Mesenchymal stem cell (in vitro differentiated cells and primary cell): ENCODE results near the gene NPM3.

Source experiments
- DNase-seq: peaks from one replicate; pipeline ENCODE4 v3.0.0-alpha.2; 2013
- H2AFZ ChIP-seq: one replicate; pipeline ENCODE4 v1.6.1; 2013; ENCODE audit warnings: low read depth, mild to moderate bottlenecking, control low read depth, inconsistent platforms, low read length, moderate library complexity
- H2AK5ac ChIP-seq: 2 replicates; pipeline ENCODE4 v1.6.1; 2013; ENCODE audit warnings: low read length, moderate library complexity, mild to moderate bottlenecking, inconsistent platforms; ENCODE audit not compliant: severe bottlenecking
- H2BK120ac ChIP-seq: one replicate; pipeline ENCODE4 v1.6.1; 2013; ENCODE audit warnings: low read depth, mild to moderate bottlenecking, inconsistent platforms, low read length, moderate library complexity
- H2BK12ac ChIP-seq, 2 experiments: one replicate each; pipeline ENCODE4 v1.6.1; 2013; ENCODE audit warnings: inconsistent platforms in 2 of 2, low read length in 2 of 2, mild to moderate bottlenecking in 2 of 2, moderate library complexity in 2 of 2, control low read depth in 1 of 2
- H2BK15ac ChIP-seq: one replicate; pipeline ENCODE4 v1.6.1; 2013; ENCODE audit warnings: mild to moderate bottlenecking, low read depth, inconsistent platforms; ENCODE audit not compliant: poor library complexity, severe bottlenecking
- H2BK5ac ChIP-seq: 2 replicates; pipeline ENCODE4 v1.6.1; 2013; ENCODE audit warnings: low read depth, mild to moderate bottlenecking, low read length, control low read depth, inconsistent platforms; ENCODE audit not compliant: poor library complexity, severe bottlenecking
- H3K14ac ChIP-seq, 2 experiments: one replicate each; pipeline ENCODE4 v1.6.1; 2013; ENCODE audit warnings: inconsistent platforms in 2 of 2, low read length in 2 of 2, control low read depth in 1 of 2, mild to moderate bottlenecking in 1 of 2, moderate library complexity in 1 of 2
- H3K18ac ChIP-seq, 2 experiments: one replicate each; pipeline ENCODE4 v1.6.1; 2013; ENCODE audit warnings: inconsistent platforms in 2 of 2, low read length in 2 of 2, control low read depth in 1 of 2, low read depth in 1 of 2, mild to moderate bottlenecking in 1 of 2
- H3K23ac ChIP-seq, 2 experiments: one replicate each; pipeline ENCODE4 v1.6.1; 2013; ENCODE audit warnings: inconsistent platforms in 2 of 2, low read length in 2 of 2, mild to moderate bottlenecking in 2 of 2, moderate library complexity in 2 of 2, control low read depth in 1 of 2
- H3K27ac ChIP-seq: 2 replicates; pipeline ENCODE4 v1.5.1; 2013; ENCODE audit warnings: mild to moderate bottlenecking, moderate library complexity, low read length, control low read depth, inconsistent platforms; ENCODE audit not compliant: poor library complexity, severe bottlenecking
- H3K27me3 ChIP-seq, 2 experiments: 2 replicates each; pipeline versions ENCODE4 v1.6.1 to v1.7.0; 2013; ENCODE audit warnings: low read length in 2 of 2, mild to moderate bottlenecking in 2 of 2, moderate library complexity in 2 of 2, control low read depth in 1 of 2, inconsistent platforms in 1 of 2; ENCODE audit not compliant: control insufficient read depth in 1 of 2, insufficient read depth in 1 of 2
- H3K36me3 ChIP-seq, 2 experiments: 2 replicates each; pipeline versions ENCODE4 v1.6.1 to v1.7.0; 2013; ENCODE audit warnings: low read length in 2 of 2, control low read depth in 1 of 2, inconsistent platforms in 1 of 2, low read depth in 1 of 2, mild to moderate bottlenecking in 1 of 2; ENCODE audit not compliant: insufficient read depth in 2 of 2, control insufficient read depth in 1 of 2
- H3K4ac ChIP-seq, 2 experiments: one replicate each; pipeline ENCODE4 v1.6.1; 2013; ENCODE audit warnings: inconsistent platforms in 2 of 2, low read length in 2 of 2, mild to moderate bottlenecking in 2 of 2, moderate library complexity in 2 of 2, control low read depth in 1 of 2, low read depth in 1 of 2
- H3K4me1 ChIP-seq: 2 replicates; pipeline ENCODE4 v1.6.1; 2013; ENCODE audit warnings: low read depth, low read length, control low read depth; ENCODE audit not compliant: control insufficient read depth, insufficient read depth
- H3K4me2 ChIP-seq: 2 replicates; pipeline ENCODE4 v1.6.1; 2013; ENCODE audit warnings: low read length, mild to moderate bottlenecking, inconsistent platforms; ENCODE audit not compliant: poor library complexity, severe bottlenecking
- H3K4me3 ChIP-seq, 2 experiments: 2 replicates each; pipeline versions ENCODE4 v1.5.1 to v1.7.0; 2013; ENCODE audit warnings: low read length in 2 of 2, mild to moderate bottlenecking in 2 of 2, control low read depth in 1 of 2, low read depth in 1 of 2; ENCODE audit not compliant: insufficient read depth in 1 of 2
- H3K79me1 ChIP-seq: replicated peaks from 2 replicates; pipeline ENCODE4 v1.6.1; 2013; ENCODE audit warnings: mild to moderate bottlenecking, control low read depth, low read length, inconsistent platforms; ENCODE audit not compliant: poor library complexity, severe bottlenecking
- H3K9ac ChIP-seq: 2 replicates; pipeline ENCODE4 v1.7.0; 2013; ENCODE audit warnings: mild to moderate bottlenecking, low read length, moderate library complexity
- H3K9me3 ChIP-seq: 2 replicates; pipeline ENCODE4 v1.7.0; 2013; ENCODE audit warnings: mild to moderate bottlenecking, low read length; ENCODE audit not compliant: control insufficient read depth
- H4K8ac ChIP-seq: one replicate; pipeline ENCODE4 v1.6.1; 2013; ENCODE audit warnings: inconsistent platforms, mild to moderate bottlenecking, low read length, moderate library complexity
- H4K91ac ChIP-seq: one replicate; pipeline ENCODE4 v1.6.1; 2013; ENCODE audit warnings: mild to moderate bottlenecking, low read length, inconsistent platforms
- WGBS: methylation state at CpG from one replicate; pipeline ENCODE4 v1.1.7; 2013; ENCODE audit warnings: mixed read lengths; 5-methylcytosine and 5-hydroxymethylcytosine counted together

The NPM3 gene

DNA sequence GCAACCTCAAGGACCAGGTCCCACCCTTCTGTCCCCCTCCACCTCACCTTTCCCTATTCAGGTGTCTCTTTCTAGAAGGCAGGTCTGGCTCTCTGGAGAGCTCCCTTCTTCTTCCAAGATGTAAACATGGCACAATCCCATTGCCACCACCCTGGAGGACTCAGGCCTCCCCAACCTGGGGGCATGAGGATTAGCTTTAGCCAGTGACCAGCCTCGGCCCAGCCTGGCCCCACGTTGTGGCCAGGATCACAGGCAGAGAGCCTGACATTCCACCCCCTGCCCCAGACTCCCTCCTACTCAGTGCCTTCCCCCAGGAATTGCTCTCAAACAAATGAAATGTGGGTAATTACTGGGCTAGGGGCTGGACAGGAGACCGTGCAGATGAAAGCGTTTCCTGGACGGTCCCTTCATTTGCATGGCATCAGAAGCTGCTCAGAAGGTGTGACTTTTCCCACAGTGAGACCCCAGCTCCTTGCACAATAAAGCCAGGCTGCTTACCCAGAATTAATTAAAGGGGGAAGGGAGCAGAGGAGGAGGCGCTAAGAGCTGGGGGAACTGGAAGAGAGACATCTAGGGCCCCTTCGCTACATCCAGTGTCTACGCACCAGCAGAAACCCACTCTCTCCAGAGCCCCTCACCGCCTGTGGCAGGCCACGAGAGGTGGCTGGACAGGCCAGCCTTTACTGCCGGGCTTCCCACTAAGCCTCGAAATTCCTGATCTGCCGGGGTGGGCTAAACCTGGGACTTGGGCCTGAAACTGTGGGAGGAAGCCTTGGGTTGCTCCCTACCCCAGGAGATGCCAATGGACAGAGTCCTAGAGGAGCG, 15.1 kb downstream of the NPM3 start:
- Histone ChIP-seq H3K9ac (no peak overlapping the region), H4K8ac (no peak overlapping the region), H3K79me1 (no peaks in the 10 kb centered on the region), H3K4me2 (no peak overlapping the region), H2BK120ac (no peak overlapping the region), H3K27me3 (peaks cover 82 to 90% of the 10 kb centered on the region in 2 experiments), H3K23ac (no peak overlapping the region), H3K14ac (no peak overlapping the region), H2BK5ac (no peak overlapping the region), H2AK5ac (no peak overlapping the region), H3K9me3 (no peaks in the 10 kb centered on the region), H3K4me1 (no peaks in the 10 kb centered on the region), H2AFZ (no peak overlapping the region), H3K36me3 (peaks cover 0 to 12% of the 10 kb centered on the region in 2 experiments), H2BK15ac (no peak overlapping the region), H4K91ac (no peak overlapping the region), H3K27ac (no peak overlapping the region), H3K4me3 (no peak overlapping the region), H3K18ac (no peak overlapping the region), H2BK12ac (no peak overlapping the region), H3K4ac (no peak overlapping the region)
- 69% methylated on average over 14 of the region's 14 CpGs for WGBS
- DNase-seq = no peak

DNA sequence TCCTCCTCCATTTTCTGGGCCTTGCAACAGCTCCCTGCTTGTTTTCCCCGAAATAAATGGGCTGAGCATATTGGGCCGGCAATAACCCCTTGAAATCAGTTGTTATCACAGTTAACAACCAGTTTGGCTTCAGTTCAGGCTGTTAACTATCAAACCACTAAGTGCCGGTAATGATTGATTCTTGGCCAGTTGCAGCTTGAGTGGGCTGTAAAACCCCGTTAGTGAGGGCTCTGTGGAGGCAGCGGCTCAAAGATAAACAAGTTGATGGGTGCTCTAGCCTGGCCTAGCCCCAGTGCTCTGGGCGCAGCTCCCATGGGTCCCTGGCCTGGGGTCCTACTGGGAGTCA, 15.7 kb downstream of the NPM3 start:
- Histone ChIP-seq H3K36me3 (peaks cover 0 to 12% of the 10 kb centered on the region in 2 experiments), H2AFZ (no peak overlapping the region), H3K4me2 (no peak overlapping the region), H3K79me1 (no peaks in the 10 kb centered on the region), H3K4me1 (no peaks in the 10 kb centered on the region), H2BK15ac (no peak overlapping the region), H3K27ac (no peak overlapping the region), H3K4ac (no peak overlapping the region), H4K8ac (no peak overlapping the region), H3K9me3 (no peaks in the 10 kb centered on the region), H2AK5ac (no peak overlapping the region), H3K9ac (no peak overlapping the region), H3K4me3 (no peak overlapping the region), H3K27me3 (peaks cover 82 to 90% of the 10 kb centered on the region in 2 experiments), H3K18ac (no peak overlapping the region), H2BK5ac (no peak overlapping the region), H4K91ac (no peak overlapping the region), H2BK12ac (no peak overlapping the region), H3K14ac (no peak overlapping the region), H3K23ac (no peak overlapping the region), H2BK120ac (no peak overlapping the region)
- WGBS = 28% methylated on average over 6 of the region's 6 CpGs
- DNase-seq = no peak

DNA sequence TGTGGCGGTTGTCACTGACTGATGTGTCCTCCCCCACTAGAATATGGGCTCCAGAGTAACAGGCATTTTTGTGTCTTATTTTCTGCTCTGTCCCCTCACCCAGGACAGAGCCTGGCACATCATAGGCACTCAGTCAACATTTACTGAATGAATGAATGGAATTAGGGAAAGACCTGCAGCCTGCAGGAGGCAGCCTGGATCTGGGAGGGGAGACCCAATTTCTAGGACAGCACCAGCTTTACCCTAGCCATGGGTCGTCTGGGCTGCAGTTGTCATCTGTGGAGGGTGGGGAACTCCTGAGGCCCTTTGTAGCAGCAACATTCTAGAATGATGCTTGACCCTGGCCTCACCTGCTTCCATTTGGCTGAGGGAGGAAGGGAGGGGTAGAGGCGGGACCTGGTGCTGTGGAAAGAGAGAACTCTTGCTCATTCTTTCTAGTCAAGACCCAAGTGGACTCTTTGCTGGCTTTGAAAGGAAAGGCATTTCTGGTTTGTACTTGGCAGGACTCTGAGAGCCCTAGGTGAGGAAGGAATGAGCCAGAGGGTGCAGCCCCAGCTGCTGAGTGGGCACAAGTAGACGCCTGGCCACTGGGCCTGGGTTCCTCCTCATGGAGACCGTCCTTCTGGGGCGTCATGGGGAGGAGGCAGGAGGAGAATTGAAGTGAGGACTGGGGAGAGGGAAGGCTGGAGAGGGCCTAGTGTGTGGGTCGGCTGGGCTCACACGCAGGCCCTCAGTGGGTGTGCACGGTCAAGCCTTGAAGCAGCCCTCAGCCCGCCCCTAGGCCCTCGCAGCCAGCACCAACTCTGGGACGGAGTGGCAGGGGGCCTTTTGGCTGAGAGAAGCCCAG, 16.3 kb downstream of the NPM3 start:
- Histone ChIP-seq H2BK120ac (no peak overlapping the region), H2AK5ac (no peak overlapping the region), H2BK15ac (no peak overlapping the region), H3K36me3 (peaks cover 0 to 12% of the 10 kb centered on the region in 2 experiments), H3K4me1 (no peaks in the 10 kb centered on the region), H3K9me3 (no peaks in the 10 kb centered on the region), H3K79me1 (no peaks in the 10 kb centered on the region), H3K27ac (no peak overlapping the region), H2AFZ (no peak overlapping the region), H3K27me3 (peaks cover 82 to 90% of the 10 kb centered on the region in 2 experiments), H3K4ac (no peak overlapping the region), H2BK5ac (no peak overlapping the region), H3K4me2 (no peak overlapping the region), H3K9ac (no peak overlapping the region), H3K23ac (no peak overlapping the region), H4K8ac (no peak overlapping the region), H3K4me3 (no peak overlapping the region), H3K14ac (no peak overlapping the region), H3K18ac (no peak overlapping the region), H2BK12ac (no peak overlapping the region), H4K91ac (no peak overlapping the region)
- 81% methylated on average over 12 of the region's 12 CpGs for WGBS
- DNase-seq = no peak

DNA sequence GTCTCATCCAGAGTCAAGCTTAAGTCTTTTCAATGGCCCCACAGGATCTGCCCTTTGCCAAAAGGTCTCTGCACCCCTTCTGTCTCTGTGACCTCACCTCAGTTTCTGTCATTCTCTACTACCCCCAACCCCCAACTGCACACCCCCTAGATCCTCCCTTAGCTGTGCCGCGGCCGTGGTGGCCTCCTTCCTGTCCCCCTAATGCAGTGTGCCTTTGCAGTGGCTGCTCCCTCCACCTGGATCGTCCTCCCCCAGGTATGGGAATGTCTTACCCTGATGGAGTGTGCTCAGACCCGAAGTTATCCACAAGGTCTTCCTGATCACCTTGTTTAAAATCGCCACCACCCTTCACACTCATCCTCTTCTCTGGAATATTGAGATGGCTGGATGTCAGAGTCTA, 16.9 kb downstream of the NPM3 start:
- H3K27ac ChIP-seq = no peak overlapping the region
- peaks cover 0 to 12% of the 10 kb centered on the region in 2 experiments for H3K36me3 ChIP-seq
- H3K9ac ChIP-seq = no peak overlapping the region
- H3K79me1 ChIP-seq = no peaks in the 10 kb centered on the region
- no peak overlapping the region for H3K14ac ChIP-seq
- no peak overlapping the region for H3K4ac ChIP-seq
- H3K4me3 ChIP-seq = no peak overlapping the region
- H3K9me3 ChIP-seq = no peaks in the 10 kb centered on the region
- H2BK15ac ChIP-seq = no peak overlapping the region
- 96% methylated on average over 4 of the region's 6 CpGs for WGBS
- no peak overlapping the region for H2AFZ ChIP-seq
- no peak overlapping the region for H3K4me2 ChIP-seq
- H3K27me3 ChIP-seq = peaks cover 81 to 90% of the 10 kb centered on the region in 2 experiments
- H4K8ac ChIP-seq = no peak overlapping the region
- H3K4me1 ChIP-seq = no peaks in the 10 kb centered on the region
- no peak overlapping the region for H2BK120ac ChIP-seq
- no peak overlapping the region for H3K23ac ChIP-seq
- H2BK5ac ChIP-seq = no peak overlapping the region
- no peak for DNase-seq
- H2AK5ac ChIP-seq = no peak overlapping the region
- no peak overlapping the region for H3K18ac ChIP-seq
- H2BK12ac ChIP-seq = no peak overlapping the region
- H4K91ac ChIP-seq = no peak overlapping the region
